ENCODE data around the gene BET1L.
"Not testable (repeated sequence)": the region's sequence is repeated elsewhere in the genome, so short reads cannot be mapped to it uniquely, and the experiment has no call there.

The BET1L gene

DNA sequence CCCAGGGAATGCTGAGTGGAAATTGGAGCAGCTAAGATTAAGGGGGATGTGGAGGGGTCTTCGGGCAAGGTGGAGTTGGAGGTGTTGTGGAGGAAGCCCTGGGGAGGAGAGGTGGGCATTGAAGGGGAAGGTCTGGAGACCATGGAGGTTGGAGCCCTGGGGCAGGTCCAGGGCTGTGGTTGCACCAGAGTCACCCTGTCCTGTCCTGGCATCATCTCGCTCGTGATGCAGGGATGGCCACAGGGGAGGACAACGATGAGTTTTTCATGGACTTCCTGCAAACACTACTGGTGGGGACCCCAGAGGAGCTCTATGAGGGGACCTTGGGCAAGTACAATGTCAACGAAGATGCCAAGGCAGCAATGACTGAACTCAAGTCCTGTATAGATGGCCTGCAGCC is 13.7 kb downstream of the BET1L start:
- not testable (repeated sequence) for DNase-seq

GRCh38 chr11:192674-193128 is 14.5 kb downstream of the BET1L start, which contains the start of gene SCGB1C1:
Gene SCGB1C1, plus strand, starts transcription at chr11:193078. Its CDS starts 22 bp downstream, at chr11:193100.
- DNase-seq: not testable (repeated sequence)

DNA sequence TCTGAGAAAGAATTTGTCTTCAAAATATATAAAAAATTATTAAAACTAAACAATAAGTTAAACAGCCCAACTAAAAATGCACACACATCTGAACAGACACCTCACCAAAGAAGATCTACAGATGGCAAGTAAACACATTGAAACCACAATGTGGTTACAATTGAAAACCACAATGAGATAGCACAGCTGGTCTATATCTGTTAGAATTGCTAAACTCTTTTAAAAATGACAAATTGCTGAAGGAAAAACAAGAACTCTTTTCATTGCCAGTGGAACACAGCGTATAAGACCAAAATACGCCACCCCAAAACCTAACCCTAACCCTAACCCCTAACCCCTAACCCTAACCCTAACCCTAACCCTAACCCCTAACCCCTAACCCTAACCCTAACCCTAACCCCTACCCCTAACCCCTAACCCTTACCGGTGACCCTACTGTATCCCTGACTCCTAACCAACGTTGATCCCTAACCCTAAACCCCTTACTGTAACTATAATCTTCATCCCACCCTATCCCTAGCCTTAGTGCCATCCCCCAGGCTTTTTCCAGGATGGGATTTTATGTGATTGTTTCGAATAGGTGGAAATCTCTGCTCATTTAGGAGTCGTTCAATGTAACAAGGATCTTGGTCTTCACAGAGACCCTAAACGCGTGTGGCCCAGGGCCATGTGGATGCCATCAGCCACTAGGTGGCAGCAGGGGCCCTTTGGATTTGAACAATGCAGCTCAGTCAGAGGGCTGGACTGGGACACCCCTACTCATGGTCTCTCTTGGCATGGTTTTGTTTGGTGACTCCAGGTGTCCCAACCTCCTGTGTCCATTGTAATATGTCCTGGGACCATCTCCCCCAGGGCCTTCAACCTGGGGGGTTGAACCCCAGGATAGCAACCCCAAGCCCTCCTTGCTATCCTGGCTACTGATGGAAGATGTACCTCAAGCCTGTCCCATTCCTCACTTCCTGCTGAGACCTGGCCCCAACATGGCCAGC is 15.4 kb downstream of the BET1L start:
- not testable (repeated sequence) for DNase-seq

GRCh38 chr11:190546-190945 is 16.7 kb downstream of the BET1L start:
- not testable (repeated sequence) for DNase-seq

- not testable (repeated sequence) for DNase-seq
These were observed 17.3 kb downstream of the BET1L start for GRCh38 chr11:189843-190311.

- DNase-seq: not testable (repeated sequence)
These were observed 17.9 kb downstream of the BET1L start for GRCh38 chr11:189200-189783.

DNA sequence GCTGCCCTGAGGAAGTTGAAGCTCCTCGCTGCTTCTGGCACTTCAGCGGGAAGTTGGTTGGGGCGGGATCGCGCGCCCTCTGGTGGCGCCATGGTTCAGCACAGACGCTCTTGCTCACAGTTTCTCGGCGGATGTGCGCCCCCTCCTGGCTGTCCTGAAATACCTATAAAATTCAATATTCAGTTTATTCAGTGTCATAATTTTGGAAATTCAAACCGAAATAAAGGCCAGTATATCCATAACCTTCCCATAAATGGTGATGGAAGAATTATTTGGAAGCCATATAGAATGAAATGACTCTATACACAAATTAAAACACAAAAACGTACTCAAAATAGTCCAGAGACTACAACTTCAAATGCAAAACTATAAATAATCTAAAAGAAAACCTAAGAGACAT is 27.0 kb downstream of the BET1L start:
- DNase-seq: not testable (repeated sequence)
